K562 (cell line): Measurements from ENCODE around the gene SRP72. TPM values are rescaled to one million over a fixed set of nuclear protein-coding genes. Genes with fewer than 3 reads are reported as not detected.
A peak's percentile ranks its signal among the peaks of the same experiment; 100 is the strongest.

ENCODE experiments used
- DPF2 ChIP-seq: fragments of 450-650 bp; IDR thresholded peaks from 2 replicates; pipeline ENCODE4 v1.6.1; 2016
- HDAC6 ChIP-seq: IDR thresholded peaks from 2 replicates; pipeline ENCODE4 v1.6.1; 2012; ENCODE audit warnings: low read depth, mild to moderate bottlenecking, control low read depth, inconsistent platforms, low read length, moderate library complexity
- POU5F1 ChIP-seq: fragments of 150-350 bp; IDR thresholded peaks from 2 replicates; pipeline ENCODE4 v1.6.1; 2014; ENCODE audit warnings: borderline replicate concordance, low read length, low read depth, mild to moderate bottlenecking; ENCODE audit not compliant: partially characterized antibody
- RBM25 ChIP-seq: fragments of 200-400 bp; formaldehyde crosslinking; IDR thresholded peaks from 2 replicates; pipeline ENCODE4 v1.6.1; 2018; ENCODE audit warnings: low read length, low read depth, moderate library complexity; ENCODE audit not compliant: severe bottlenecking
- SREBF1 ChIP-seq: fragments of 150-350 bp; IDR thresholded peaks from 2 replicates; pipeline ENCODE4 v1.6.1; 2014; ENCODE audit warnings: antibody characterized with exemption, low read depth, low read length, borderline replicate concordance
- SUPT5H ChIP-seq: fragments of 450-650 bp; IDR thresholded peaks from 2 replicates; pipeline ENCODE4 v1.6.1; 2016
- ZNF121 ChIP-seq: sonication (generic); formaldehyde crosslinking; conservative IDR thresholded peaks from 2 replicates; pipeline ENCODE4 v1.8.0; 2022; ENCODE audit warnings: missing genetic modification reagents
- ZNF174 ChIP-seq: fragments of 250-450 bp; sonication (Bioruptor Pico); IDR thresholded peaks from 2 replicates; pipeline ENCODE4 v1.4.0; 2020; ENCODE audit warnings: mild to moderate bottlenecking
- ZNF217 ChIP-seq: sonication (generic); formaldehyde crosslinking; IDR thresholded peaks from 2 replicates; pipeline ENCODE4 v1.8.0; 2022; ENCODE audit warnings: mild to moderate bottlenecking, missing genetic modification reagents
- ZNF398 ChIP-seq: fragments of 250-450 bp; sonication (Bioruptor Pico); IDR thresholded peaks from 2 replicates; pipeline ENCODE4 v1.8.0; 2021; ENCODE audit warnings: moderate library complexity, mild to moderate bottlenecking, inconsistent platforms
- polyA plus RNA-seq, 8 experiments: library from polyadenylated mRNA; depleted of rRNA in 4 of 8; stranded (reverse) in 5 of 8; unstranded in 3 of 8; fragments of >200 nt; fragmentation: Nextera tagmentation in 2 of 8; fragmentation: Illumina TruSeq in 1 of 8; extraction: Ambion mirVana in 2 of 8; extraction: Trizol in 1 of 8; gene quantifications; 2 replicates each; pipeline versions ENCODE4 v1.2.1 to v1.2.3, GENCODE V29; 2011 to 2014; ENCODE audit warnings: inconsistent platforms in 1 of 8, missing spikeins in 1 of 8
- total RNA-seq, 7 experiments: library from RNA; depleted of rRNA in 6 of 7; stranded (reverse); fragments of >200 nt in 6 of 7; fragmentation: Illumina TruSeq in 2 of 7; extraction: Trizol in 2 of 7; gene quantifications; 2 replicates each; pipeline versions ENCODE4 v1.2.1 to v1.2.3, GENCODE V29; 2011 to 2021; ENCODE audit warnings: low replicate concordance in 1 of 7
- TF ChIP-seq, protein P1 (sequence below): fragments of 450-650 bp; IDR thresholded peaks from 2 replicates; pipeline ENCODE4 v1.6.1; 2016; ENCODE audit warnings: low read depth
- TF ChIP-seq, protein P2 (sequence below): fragments of 450-650 bp; conservative IDR thresholded peaks from 2 replicates; pipeline ENCODE4 v1.6.1; 2016; ENCODE audit warnings: missing genetic modification characterization, low read depth, mild to moderate bottlenecking, control low read depth, missing compliant biosample characterization
- TF ChIP-seq, protein P3 (sequence below): fragments of 250-450 bp; sonication (Bioruptor Pico); IDR thresholded peaks from 2 replicates; pipeline ENCODE4 v1.4.0; 2020; ENCODE audit warnings: mild to moderate bottlenecking

The SRP72 gene
- total and polyA plus RNA-seq, 9 of the 15 experiments (the other 6 are each of a cell fraction or from before 2014, with no cell fraction given) = 124 to 341 (median 202) TPM

DNA sequence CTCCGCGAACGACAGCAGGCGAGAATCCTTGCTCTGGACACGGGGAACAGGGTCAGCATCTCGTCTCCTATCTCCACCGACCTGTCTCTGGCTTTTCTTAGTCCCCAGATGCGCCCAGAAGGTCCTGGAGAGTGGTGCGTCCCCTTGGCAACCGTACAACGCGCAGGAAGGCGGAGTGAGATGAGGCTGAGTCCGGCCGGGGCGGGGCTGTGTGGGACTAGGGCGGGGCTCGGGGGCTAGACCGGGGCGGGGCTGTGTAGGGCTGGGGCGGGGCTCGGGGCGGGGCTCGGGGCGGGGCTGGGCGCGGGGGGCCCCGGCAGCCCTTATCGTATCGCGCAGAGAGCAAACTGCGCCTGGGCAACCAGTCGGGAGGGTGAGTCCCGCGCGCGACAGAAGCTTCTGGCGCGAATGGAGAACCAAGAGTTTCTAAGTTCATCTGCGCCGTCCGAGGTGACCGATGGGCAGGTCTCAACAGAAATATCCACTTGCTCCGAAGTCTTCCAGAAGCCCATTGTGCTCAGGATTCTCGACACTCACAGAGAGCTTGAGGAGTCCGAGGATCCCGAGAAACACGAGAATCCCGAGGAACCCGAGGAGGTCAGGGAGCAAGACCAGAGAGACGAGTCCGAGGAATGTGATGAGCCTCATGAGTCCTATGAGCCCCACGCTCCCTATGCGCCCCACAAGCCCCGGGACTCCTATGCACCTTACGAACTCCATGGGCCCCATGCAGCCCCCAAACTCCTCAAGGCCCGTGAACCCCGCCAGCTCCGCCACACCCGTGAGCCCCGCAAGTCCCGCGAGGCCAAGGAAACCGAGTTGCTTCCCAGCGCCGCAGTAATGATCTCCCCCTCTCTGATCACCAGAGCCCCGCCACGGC lies 63.1 kb downstream of the SRP72 start (continued):
- TF ChIP-seq, protein P1, sequence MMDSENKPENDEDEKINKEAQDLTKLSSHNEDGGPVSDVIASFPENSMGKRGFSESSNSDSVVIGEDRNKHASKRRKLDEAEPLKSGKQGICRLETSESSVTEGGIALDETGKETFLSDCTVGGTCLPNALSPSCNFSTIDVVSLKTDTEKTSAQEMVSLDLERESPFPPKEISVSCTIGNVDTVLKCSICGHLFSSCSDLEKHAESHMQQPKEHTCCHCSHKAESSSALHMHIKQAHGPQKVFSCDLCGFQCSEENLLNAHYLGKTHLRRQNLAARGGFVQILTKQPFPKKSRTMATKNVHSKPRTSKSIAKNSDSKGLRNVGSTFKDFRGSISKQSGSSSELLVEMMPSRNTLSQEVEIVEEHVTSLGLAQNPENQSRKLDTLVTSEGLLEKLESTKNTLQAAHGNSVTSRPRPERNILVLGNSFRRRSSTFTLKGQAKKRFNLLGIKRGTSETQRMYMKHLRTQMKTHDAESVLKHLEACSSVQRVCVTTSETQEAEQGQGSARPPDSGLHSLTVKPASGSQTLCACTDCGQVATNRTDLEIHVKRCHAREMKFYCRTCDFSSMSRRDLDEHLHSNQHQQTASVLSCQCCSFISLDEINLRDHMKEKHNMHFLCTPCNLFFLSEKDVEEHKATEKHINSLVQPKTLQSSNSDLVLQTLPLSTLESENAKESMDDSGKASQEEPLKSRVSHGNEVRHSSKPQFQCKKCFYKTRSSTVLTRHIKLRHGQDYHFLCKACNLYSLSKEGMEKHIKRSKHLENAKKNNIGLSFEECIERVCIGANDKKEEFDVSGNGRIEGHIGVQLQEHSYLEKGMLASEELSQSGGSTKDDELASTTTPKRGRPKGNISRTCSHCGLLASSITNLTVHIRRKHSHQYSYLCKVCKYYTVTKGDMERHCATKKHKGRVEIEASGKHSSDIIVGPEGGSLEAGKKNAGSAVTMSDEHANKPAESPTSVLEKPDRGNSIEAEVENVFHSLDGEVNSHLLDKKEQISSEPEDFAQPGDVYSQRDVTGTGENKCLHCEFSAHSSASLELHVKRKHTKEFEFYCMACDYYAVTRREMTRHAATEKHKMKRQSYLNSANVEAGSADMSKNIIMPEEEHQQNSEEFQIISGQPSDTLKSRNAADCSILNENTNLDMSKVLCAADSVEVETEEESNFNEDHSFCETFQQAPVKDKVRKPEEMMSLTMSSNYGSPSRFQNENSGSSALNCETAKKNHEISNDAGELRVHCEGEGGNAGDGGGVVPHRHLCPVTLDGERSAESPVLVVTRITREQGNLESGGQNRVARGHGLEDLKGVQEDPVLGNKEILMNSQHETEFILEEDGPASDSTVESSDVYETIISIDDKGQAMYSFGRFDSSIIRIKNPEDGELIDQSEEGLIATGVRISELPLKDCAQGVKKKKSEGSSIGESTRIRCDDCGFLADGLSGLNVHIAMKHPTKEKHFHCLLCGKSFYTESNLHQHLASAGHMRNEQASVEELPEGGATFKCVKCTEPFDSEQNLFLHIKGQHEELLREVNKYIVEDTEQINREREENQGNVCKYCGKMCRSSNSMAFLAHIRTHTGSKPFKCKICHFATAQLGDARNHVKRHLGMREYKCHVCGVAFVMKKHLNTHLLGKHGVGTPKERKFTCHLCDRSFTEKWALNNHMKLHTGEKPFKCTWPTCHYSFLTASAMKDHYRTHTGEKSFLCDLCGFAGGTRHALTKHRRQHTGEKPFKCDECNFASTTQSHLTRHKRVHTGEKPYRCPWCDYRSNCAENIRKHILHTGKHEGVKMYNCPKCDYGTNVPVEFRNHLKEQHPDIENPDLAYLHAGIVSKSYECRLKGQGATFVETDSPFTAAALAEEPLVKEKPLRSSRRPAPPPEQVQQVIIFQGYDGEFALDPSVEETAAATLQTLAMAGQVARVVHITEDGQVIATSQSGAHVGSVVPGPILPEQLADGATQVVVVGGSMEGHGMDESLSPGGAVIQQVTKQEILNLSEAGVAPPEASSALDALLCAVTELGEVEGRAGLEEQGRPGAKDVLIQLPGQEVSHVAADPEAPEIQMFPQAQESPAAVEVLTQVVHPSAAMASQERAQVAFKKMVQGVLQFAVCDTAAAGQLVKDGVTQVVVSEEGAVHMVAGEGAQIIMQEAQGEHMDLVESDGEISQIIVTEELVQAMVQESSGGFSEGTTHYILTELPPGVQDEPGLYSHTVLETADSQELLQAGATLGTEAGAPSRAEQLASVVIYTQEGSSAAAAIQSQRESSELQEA = no peak
- TF ChIP-seq ZNF398 (CRISPR knock-in tag) = no peak
- TF ChIP-seq, protein P2, sequence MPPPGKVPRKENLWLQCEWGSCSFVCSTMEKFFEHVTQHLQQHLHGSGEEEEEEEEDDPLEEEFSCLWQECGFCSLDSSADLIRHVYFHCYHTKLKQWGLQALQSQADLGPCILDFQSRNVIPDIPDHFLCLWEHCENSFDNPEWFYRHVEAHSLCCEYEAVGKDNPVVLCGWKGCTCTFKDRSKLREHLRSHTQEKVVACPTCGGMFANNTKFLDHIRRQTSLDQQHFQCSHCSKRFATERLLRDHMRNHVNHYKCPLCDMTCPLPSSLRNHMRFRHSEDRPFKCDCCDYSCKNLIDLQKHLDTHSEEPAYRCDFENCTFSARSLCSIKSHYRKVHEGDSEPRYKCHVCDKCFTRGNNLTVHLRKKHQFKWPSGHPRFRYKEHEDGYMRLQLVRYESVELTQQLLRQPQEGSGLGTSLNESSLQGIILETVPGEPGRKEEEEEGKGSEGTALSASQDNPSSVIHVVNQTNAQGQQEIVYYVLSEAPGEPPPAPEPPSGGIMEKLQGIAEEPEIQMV (tag) = no peak
- no peak for TF ChIP-seq SREBF1
- TF ChIP-seq ZNF174 = no peak
- TF ChIP-seq SUPT5H = peak; percentile 86
- no peak for TF ChIP-seq ZNF121 (CRISPR knock-in tag)
- no peak for TF ChIP-seq ZNF217 (CRISPR knock-in tag)
- no peak for TF ChIP-seq POU5F1
- TF ChIP-seq RBM25 = peak; percentile 85
- TF ChIP-seq HDAC6 = no peak
- TF ChIP-seq, protein P3, sequence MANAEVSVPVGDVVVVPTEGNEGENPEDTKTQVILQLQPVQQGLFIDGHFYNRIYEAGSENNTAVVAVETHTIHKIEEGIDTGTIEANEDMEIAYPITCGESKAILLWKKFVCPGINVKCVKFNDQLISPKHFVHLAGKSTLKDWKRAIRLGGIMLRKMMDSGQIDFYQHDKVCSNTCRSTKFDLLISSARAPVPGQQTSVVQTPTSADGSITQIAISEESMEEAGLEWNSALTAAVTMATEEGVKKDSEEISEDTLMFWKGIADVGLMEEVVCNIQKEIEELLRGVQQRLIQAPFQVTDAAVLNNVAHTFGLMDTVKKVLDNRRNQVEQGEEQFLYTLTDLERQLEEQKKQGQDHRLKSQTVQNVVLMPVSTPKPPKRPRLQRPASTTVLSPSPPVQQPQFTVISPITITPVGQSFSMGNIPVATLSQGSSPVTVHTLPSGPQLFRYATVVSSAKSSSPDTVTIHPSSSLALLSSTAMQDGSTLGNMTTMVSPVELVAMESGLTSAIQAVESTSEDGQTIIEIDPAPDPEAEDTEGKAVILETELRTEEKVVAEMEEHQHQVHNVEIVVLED = no peak
- TF ChIP-seq DPF2 = peak; percentile 28; the same call in 1 of the 2 replicates
